Measurements from ENCODE around the gene SIGLEC8. TPM values are rescaled to one million over a fixed set of nuclear protein-coding genes. Genes with fewer than 3 reads are reported as not detected.

Gene SIGLEC8
- polyA plus RNA-seq, 1 donor from 2014 or later, result not detected

DNA sequence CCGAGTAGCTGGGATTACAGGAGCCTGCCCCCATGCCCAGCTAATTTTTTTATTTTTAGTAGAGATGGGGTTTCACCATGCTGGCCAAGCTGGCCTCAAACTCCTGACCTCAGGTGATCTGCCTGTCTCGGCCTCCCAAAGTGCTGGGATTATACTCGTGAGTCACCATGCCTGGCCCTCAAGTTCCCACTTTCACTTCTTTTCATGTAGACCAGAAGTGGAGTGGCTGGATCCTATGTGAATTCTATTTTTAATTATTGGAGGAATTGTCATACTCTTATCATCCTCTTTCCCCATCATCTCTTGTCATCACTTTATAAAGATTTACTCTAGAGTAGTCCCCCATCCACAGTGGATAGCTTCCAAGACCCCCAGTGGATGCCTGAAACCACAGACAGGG lies 28.0 kb downstream of the SIGLEC8 start:
- Histone ChIP-seq H3K9ac (ENCODE audit: low read length) (no peak overlapping the region), H3K36me3 (ENCODE audit: insufficient read depth, low read length) (no peaks in the 10 kb centered on the region), H2AFZ (ENCODE audit: low read depth, low read length) (no peak overlapping the region), H3K4me3 (ENCODE audit: low read length) (no peak overlapping the region), H4K20me1 (ENCODE audit: insufficient read depth) (no peaks in the 10 kb centered on the region), H3K79me2 (replicated peaks; ENCODE audit: insufficient read depth, low read length) (no peaks in the 10 kb centered on the region), H3K27me3 (ENCODE audit: insufficient read depth, low read depth, low read length) (no peaks in the 10 kb centered on the region), H3K27ac (ENCODE audit: low read length) (no peak overlapping the region), H3K4me2 (ENCODE audit: low read length) (no peak overlapping the region), H3K9me2 (ENCODE audit: insufficient read depth, low read length) (no peaks in the 10 kb centered on the region), H3F3A (ENCODE audit: insufficient read depth, low read length, poor library complexity, severe bottlenecking) (no peaks in the 10 kb centered on the region), H3K9me3 (ENCODE audit: low read length) (no peaks in the 10 kb centered on the region)
- no peak for TF ChIP-seq RAD21 (conservative IDR thresholded peaks at IDR 0.05)
- TF ChIP-seq EP300 (conservative IDR thresholded peaks at IDR 0.05; ENCODE audit: poor library complexity, severe bottlenecking), result no peak
- TF ChIP-seq, protein P1, sequence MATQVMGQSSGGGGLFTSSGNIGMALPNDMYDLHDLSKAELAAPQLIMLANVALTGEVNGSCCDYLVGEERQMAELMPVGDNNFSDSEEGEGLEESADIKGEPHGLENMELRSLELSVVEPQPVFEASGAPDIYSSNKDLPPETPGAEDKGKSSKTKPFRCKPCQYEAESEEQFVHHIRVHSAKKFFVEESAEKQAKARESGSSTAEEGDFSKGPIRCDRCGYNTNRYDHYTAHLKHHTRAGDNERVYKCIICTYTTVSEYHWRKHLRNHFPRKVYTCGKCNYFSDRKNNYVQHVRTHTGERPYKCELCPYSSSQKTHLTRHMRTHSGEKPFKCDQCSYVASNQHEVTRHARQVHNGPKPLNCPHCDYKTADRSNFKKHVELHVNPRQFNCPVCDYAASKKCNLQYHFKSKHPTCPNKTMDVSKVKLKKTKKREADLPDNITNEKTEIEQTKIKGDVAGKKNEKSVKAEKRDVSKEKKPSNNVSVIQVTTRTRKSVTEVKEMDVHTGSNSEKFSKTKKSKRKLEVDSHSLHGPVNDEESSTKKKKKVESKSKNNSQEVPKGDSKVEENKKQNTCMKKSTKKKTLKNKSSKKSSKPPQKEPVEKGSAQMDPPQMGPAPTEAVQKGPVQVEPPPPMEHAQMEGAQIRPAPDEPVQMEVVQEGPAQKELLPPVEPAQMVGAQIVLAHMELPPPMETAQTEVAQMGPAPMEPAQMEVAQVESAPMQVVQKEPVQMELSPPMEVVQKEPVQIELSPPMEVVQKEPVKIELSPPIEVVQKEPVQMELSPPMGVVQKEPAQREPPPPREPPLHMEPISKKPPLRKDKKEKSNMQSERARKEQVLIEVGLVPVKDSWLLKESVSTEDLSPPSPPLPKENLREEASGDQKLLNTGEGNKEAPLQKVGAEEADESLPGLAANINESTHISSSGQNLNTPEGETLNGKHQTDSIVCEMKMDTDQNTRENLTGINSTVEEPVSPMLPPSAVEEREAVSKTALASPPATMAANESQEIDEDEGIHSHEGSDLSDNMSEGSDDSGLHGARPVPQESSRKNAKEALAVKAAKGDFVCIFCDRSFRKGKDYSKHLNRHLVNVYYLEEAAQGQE (IDR thresholded peaks at IDR 0.05; ENCODE audit: borderline replicate concordance), result no peak
- TF ChIP-seq SMC3 (conservative IDR thresholded peaks at IDR 0.05; ENCODE audit: poor library complexity), result no peak
- no peak for TF ChIP-seq EZH2 (IDR thresholded peaks at IDR 0.05; ENCODE audit: borderline replicate concordance, insufficient read depth, low read length, poor library complexity, severe bottlenecking)
- TF ChIP-seq MXI1 (conservative IDR thresholded peaks at IDR 0.05; ENCODE audit: poor library complexity, severe bottlenecking), result no peak
- TF ChIP-seq TAF1 (IDR thresholded peaks at IDR 0.05; ENCODE audit: low read depth), result no peak
- no peak for TF ChIP-seq CTCF (IDR thresholded peaks at IDR 0.05; ENCODE audit: poor library complexity, severe bottlenecking)
- no peak for TF ChIP-seq POLR2AphosphoS5 (IDR thresholded peaks at IDR 0.05)

DNA sequence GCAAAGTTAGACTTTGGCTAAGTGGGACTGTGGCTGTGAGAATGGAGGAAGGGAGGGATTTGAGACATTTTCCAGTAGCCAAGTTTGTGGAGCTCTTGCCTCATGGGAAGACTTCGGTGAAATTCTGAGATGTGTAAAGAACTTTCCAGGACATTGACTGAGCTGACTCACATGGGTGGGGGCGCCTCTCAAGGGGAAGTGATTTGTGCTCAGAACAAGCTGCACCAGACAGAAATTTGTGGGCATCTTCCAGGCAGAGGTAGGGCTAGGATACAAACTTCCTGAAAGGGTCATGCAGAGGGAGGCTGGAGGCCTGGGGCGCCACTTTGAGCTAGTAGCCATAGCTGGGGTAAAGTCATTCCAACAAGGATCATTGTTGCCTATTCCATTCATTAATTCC lies 31.1 kb downstream of the SIGLEC8 start:
- no peak overlapping the region for H3K27ac ChIP-seq (ENCODE audit: low read length)
- no peaks in the 10 kb centered on the region for H3K36me3 ChIP-seq (ENCODE audit: insufficient read depth, low read length)
- no peaks in the 10 kb centered on the region for H3K79me2 ChIP-seq (replicated peaks; ENCODE audit: insufficient read depth, low read length)
- no peaks in the 10 kb centered on the region for H3F3A ChIP-seq (ENCODE audit: insufficient read depth, low read length, poor library complexity, severe bottlenecking)
- no peak overlapping the region for H3K9ac ChIP-seq (ENCODE audit: low read length)
- no peak overlapping the region for H2AFZ ChIP-seq (ENCODE audit: low read depth, low read length)
- no peaks in the 10 kb centered on the region for H3K27me3 ChIP-seq (ENCODE audit: insufficient read depth, low read depth, low read length)
- H4K20me1 ChIP-seq (ENCODE audit: insufficient read depth), result no peaks in the 10 kb centered on the region
- no peak for TF ChIP-seq EZH2 (IDR thresholded peaks at IDR 0.05; ENCODE audit: borderline replicate concordance, insufficient read depth, low read length, poor library complexity, severe bottlenecking)
- TF ChIP-seq RAD21 (conservative IDR thresholded peaks at IDR 0.05), result no peak
- no peak for TF ChIP-seq SMC3 (conservative IDR thresholded peaks at IDR 0.05; ENCODE audit: poor library complexity)
- no peaks in the 10 kb centered on the region for H3K9me2 ChIP-seq (ENCODE audit: insufficient read depth, low read length)
- H3K4me2 ChIP-seq (ENCODE audit: low read length), result no peak overlapping the region
- H3K9me3 ChIP-seq (ENCODE audit: low read length), result no peaks in the 10 kb centered on the region
- no peak overlapping the region for H3K4me3 ChIP-seq (ENCODE audit: low read length)

DNA sequence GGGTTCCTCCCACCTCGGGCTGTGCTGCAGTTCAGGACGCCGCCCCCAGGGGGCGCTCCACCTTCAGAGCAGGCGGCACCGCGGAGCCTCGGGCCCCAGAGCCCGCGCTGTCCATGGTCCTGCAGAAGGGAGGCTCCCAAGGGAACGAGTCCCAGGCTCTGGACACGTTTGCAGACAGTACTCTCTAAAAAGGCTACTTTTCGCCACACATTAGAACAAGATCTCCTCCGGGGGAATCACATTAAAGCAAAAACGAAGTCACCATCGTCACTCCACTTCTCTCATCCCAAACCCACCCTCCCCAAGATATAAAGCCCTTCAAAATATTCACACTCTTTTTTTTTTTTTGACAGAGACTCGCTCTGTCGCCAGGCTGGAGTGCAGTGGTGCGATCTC lies 36.2 kb downstream of the SIGLEC8 start:
- no peaks in the 10 kb centered on the region for H3K27me3 ChIP-seq (ENCODE audit: insufficient read depth, low read depth, low read length)
- no peaks in the 10 kb centered on the region for H3K9me2 ChIP-seq (ENCODE audit: insufficient read depth, low read length)
- H3F3A ChIP-seq (ENCODE audit: insufficient read depth, low read length, poor library complexity, severe bottlenecking), result no peaks in the 10 kb centered on the region
- H3K4me2 ChIP-seq (ENCODE audit: low read length), result no peak overlapping the region
- no peak overlapping the region for H3K9ac ChIP-seq (ENCODE audit: low read length)
- H3K9me3 ChIP-seq (ENCODE audit: low read length), result no peaks in the 10 kb centered on the region
- no peak overlapping the region for H3K4me3 ChIP-seq (ENCODE audit: low read length)
- no peak overlapping the region for H2AFZ ChIP-seq (ENCODE audit: low read depth, low read length)
- no peak overlapping the region for H3K27ac ChIP-seq (ENCODE audit: low read length)
- no peaks in the 10 kb centered on the region for H3K36me3 ChIP-seq (ENCODE audit: insufficient read depth, low read length)
- no peaks in the 10 kb centered on the region for H4K20me1 ChIP-seq (ENCODE audit: insufficient read depth)
- no peaks in the 10 kb centered on the region for H3K79me2 ChIP-seq (replicated peaks; ENCODE audit: insufficient read depth, low read length)
- TF ChIP-seq CTCF (IDR thresholded peaks at IDR 0.05; ENCODE audit: poor library complexity, severe bottlenecking) (peak; percentile 48), EP300 (conservative IDR thresholded peaks at IDR 0.05; ENCODE audit: poor library complexity, severe bottlenecking) (no peak)
- TF ChIP-seq, protein P1 (IDR thresholded peaks at IDR 0.05; ENCODE audit: borderline replicate concordance), result peak; percentile 91

Measured in neural cell (in vitro differentiated cells).